Activated CD4-positive, alpha-beta T cell treated with anti-CD3 and anti-CD28 coated beads for 36 hours (primary cell): ENCODE data around the gene ZNF598. TPM values are rescaled to one million over a fixed set of nuclear protein-coding genes. Genes with fewer than 3 reads are reported as not detected.
"Not testable (repeated sequence)": the region's sequence is repeated elsewhere in the genome, so short reads cannot be mapped to it uniquely, and the experiment has no call there.

Experiments used
- ATAC-seq: fragments of 200-7000 bp; cut with Tn5 transposase; one replicate; pipeline ENCODE4 v1.10.0; 2021; ENCODE audit warnings: mild to moderate bottlenecking, moderate library complexity
- CTCF ChIA-PET: fragments of 350-600 bp; sonication (Branson Sonifier 250); formaldehyde crosslinking; loops from one replicate; lab custom pipeline; 2021; ENCODE audit warnings: antibody characterized with exemption; lab: Charles Lee
- POLR2A ChIA-PET: fragments of 350-600 bp; sonication (Branson Sonifier 250); formaldehyde crosslinking; loops from one replicate; lab custom pipeline; 2021; ENCODE audit warnings: antibody characterized with exemption, inconsistent platforms; lab: Charles Lee
- DNase-seq: peaks from one replicate; pipeline ENCODE4 v3.0.0-alpha.2; 2020
- H3K27ac Mint-ChIP-seq: one replicate; pipeline ENCODE4 v1.8.0; 2021; ENCODE audit warnings: mixed read lengths
- H3K27me3 Mint-ChIP-seq: one replicate; pipeline ENCODE4 v1.8.0; 2021; ENCODE audit warnings: mixed read lengths
- H3K36me3 Mint-ChIP-seq: one replicate; pipeline ENCODE4 v1.8.0; 2021; ENCODE audit warnings: low read depth, mixed read lengths
- H3K4me1 Mint-ChIP-seq: one replicate; pipeline ENCODE4 v1.8.0; 2021; ENCODE audit warnings: mixed read lengths
- H3K4me3 Mint-ChIP-seq: one replicate; pipeline ENCODE4 v1.8.0; 2021; ENCODE audit warnings: mild to moderate bottlenecking, moderate library complexity, mixed read lengths
- H3K9me3 Mint-ChIP-seq: one replicate; pipeline ENCODE4 v1.8.0; 2021; ENCODE audit warnings: low read depth, mixed read lengths
- intact Hi-C, 2 experiments: fragments of 100-400 bp; cut with DNase I in 1 of 2; cut with micrococcal nuclease in 1 of 2; formaldehyde crosslinking; loops; one replicate each; pipeline versions ENCODE4 v1.14.2 to v1.15.1; 2022 to 2024; cut with DNase I, micrococcal nuclease
- total RNA-seq, 2 experiments: library from RNA; stranded (reverse); gene quantifications; one replicate each; pipeline ENCODE4 v1.2.3, GENCODE V29; 2021

Gene ZNF598
- total RNA-seq, 2 experiments from 2014 or later = 64.6 to 69.8 TPM

- DNase-seq = peak; percentile 57
- H3K36me3 Mint-ChIP-seq = peaks cover 49% of the 10 kb centered on the region
- ChIA-PET CTCF (no interaction called here), POLR2A (interaction anchor here (1.7 to 2.5 kb wide), 2 partner anchors 10 to 18 kb away, joined by 9 to 14 read pairs; partner anchors contain the start of genes MSRB1 and TBL3)
- peaks cover 38% of the 10 kb centered on the region for H3K4me1 Mint-ChIP-seq
- no peak for ATAC-seq
- H3K9me3 Mint-ChIP-seq = no peaks in the 10 kb centered on the region
- peak overlapping the region; percentile 96 for H3K4me3 Mint-ChIP-seq
- H3K27ac Mint-ChIP-seq = peak overlapping the region; percentile 99
- H3K27me3 Mint-ChIP-seq = no peaks in the 10 kb centered on the region
- intact Hi-C loops = loop anchor here in 1 of 2 experiments (2.0 to 5.0 kb wide), 2 partner anchors 46 to 193 kb away; partner anchors contain the start of genes TRAF7 and ZNF598
Observed at GRCh38 chr16:1961651-1962067, 48.0 kb downstream of the ZNF598 start.

DNA sequence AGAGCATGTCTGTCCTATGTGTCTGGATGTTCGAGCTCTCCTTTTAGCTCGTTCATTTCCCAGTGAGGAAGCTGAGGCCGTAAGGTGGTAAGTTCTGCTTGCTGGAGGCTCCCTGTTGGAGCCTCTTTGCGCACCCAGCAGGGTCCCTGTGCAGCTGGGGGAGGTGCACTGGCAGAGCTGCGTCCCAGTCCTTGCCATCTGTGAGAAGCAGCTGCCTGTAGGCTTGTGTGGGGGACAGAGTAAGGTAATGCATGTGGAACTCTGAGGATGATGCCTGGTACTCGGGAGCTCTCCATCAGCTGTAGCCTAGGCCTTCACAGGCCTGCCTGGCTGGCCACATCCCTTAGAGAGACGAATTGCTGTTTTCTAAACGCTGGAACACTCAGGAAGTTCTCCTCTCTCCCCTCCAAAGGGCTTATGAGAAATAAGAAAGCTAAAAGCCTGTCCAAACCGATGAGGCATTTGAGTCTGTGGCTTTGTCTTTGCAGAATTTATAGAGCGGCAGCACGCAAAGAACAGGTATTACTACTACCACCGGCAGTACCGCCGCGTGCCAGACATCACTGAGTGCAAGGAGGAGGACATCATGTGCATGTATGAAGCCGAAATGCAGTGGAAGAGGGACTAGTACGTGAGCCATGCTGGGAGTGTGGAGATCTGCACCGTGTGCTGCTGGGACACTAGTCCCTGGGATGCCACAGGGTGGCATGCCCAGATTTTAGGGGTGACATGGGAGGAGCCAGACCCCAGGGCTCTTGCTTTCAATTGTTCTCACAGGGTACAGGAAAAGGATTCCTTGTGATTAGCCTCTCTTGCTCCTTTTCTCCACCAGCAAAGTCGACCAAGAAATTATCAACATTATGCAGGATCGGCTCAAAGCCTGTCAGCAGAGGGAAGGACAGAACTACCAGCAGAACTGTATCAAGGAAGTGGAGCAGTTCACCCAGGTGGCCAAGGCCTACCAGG is 48.7 kb downstream of the ZNF598 start:
- H3K9me3 Mint-ChIP-seq = no peaks in the 10 kb centered on the region
- POLR2A ChIA-PET = interaction anchor here (0.5 to 2.5 kb wide), 7 partner anchors 9 to 904 kb away, joined by 3 to 14 read pairs (median 4); partner anchors contain the start of genes MSRB1, NOXO1, TBL3 and TRAF7
- peak; percentile 70 for DNase-seq
- CTCF ChIA-PET = interaction anchor here (1.5 kb wide), 1 partner anchor 10 kb away, joined by 8 read pairs; the partner anchor contains the start of gene TBL3
- H3K27me3 Mint-ChIP-seq = no peaks in the 10 kb centered on the region
- H3K4me1 Mint-ChIP-seq = peaks cover 37% of the 10 kb centered on the region
- peaks cover 49% of the 10 kb centered on the region for H3K36me3 Mint-ChIP-seq
- peak; percentile 13 for ATAC-seq
- peak overlapping the region; percentile 96 for H3K4me3 Mint-ChIP-seq
- intact Hi-C loops = loop anchor here in 1 of 2 experiments (2.0 to 5.0 kb wide), 2 partner anchors 46 to 194 kb away; partner anchors contain the start of genes TRAF7 and ZNF598
- peak overlapping the region; percentile 95 for H3K27ac Mint-ChIP-seq

DNA sequence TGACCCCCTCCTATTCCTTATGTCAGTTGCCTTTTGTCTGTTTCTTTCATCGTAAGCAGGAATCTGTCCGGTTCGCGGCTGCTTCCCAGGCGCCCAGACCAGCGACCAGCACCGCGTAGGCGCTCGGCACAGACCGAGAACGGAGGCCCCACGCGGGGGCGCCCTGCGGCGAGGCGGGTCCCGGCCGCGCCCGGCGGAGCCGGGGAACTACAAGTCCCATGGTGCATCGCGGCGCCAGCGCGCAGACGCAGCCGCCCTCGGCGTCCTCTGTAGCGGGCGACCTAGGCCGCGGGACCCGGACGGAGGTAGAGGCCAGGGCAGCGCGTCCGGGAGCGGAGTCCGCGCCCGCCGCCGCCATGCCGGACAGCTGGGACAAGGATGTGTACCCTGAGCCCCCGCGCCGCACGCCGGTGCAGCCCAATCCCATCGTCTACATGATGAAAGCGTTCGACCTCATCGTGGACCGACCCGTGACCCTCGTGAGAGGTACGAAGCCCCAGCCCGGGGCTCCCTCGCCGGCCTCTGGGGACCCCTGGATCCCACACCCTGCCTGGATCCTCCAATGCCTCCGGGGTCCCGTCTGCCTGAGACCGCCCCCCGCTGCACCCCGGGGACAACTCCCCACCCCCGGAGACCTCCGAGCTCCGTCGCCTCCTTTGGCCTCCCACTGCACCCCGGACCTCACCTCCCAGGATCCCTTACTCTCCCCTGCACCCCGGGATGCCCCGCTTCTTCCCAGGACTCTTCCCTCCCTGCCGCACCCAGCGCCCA is 50.2 kb downstream of the ZNF598 start, which contains the start of gene NDUFB10:
Gene NDUFB10, plus strand, starts transcription at position 270 of the 771 bp plus-strand sequence. Its CDS starts 87 bp downstream, at position 357.
- Mint-ChIP-seq H3K27ac (peak within 1 kb of the TSS; percentile 95), H3K36me3 (peaks cover 36% of the 10 kb centered on the region), H3K4me3 (peak within 1 kb of the TSS; percentile 96), H3K4me1 (peaks cover 34% of the 10 kb centered on the region), H3K27me3 (no peaks in the 10 kb centered on the region), H3K9me3 (no peaks in the 10 kb centered on the region)
- ChIA-PET CTCF (interaction anchor here (0.6 kb wide), 1 partner anchor 17 kb away, joined by 3 read pairs; the partner anchor contains the start of gene MSRB1), POLR2A (interaction anchor here (1.4 to 2.5 kb wide), 2 partner anchors 12 to 196 kb away, joined by 5 to 14 read pairs; partner anchors contain the start of genes TBL3 and TRAF7)
- DNase-seq (peak; percentile 96), ATAC-seq (peak; percentile 77)
- intact Hi-C loops = loop anchor here (1.0 to 5.0 kb wide), 8 partner anchors 16 to 1291 kb away; partner anchors contain the start of genes MSRB1 (in 2 of the 2), TRAF7 (in 2 of the 2), EME2 (in 1 of the 2) and MRPS34 (in 1 of the 2)

GRCh38 chr16:1958715-1959268 is 50.8 kb downstream of the ZNF598 start:
- ATAC-seq (no peak), DNase-seq (no peak)
- CTCF ChIA-PET = no interaction called here
- Mint-ChIP-seq H3K4me3 (peak overlapping the region; percentile 96), H3K27me3 (no peaks in the 10 kb centered on the region), H3K4me1 (peaks cover 32% of the 10 kb centered on the region), H3K36me3 (peaks cover 31% of the 10 kb centered on the region), H3K9me3 (no peaks in the 10 kb centered on the region), H3K27ac (no peak overlapping the region)
- intact Hi-C loops = loop anchor here (1.0 to 2.0 kb wide), 6 partner anchors 15 to 1290 kb away; partner anchors contain the start of genes MSRB1 (in 2 of the 2), EME2 (in 1 of the 2), MRPS34 (in 1 of the 2) and RHOT2 (in 1 of the 2)
- POLR2A ChIA-PET = no interaction called here

GRCh38 chr16:1958143-1958491 is 51.5 kb downstream of the ZNF598 start:
- peaks cover 25% of the 10 kb centered on the region for H3K4me1 Mint-ChIP-seq
- peaks cover 24% of the 10 kb centered on the region for H3K36me3 Mint-ChIP-seq
- ATAC-seq, DNase-seq, CTCF ChIA-PET, POLR2A ChIA-PET, H3K4me3 Mint-ChIP-seq, H3K27me3 Mint-ChIP-seq, H3K27ac Mint-ChIP-seq, H3K9me3 Mint-ChIP-seq: not testable (repeated sequence)
- intact Hi-C loops = loop anchor here in 1 of 2 experiments (2.0 kb wide), 1 partner anchor 185 kb away; the partner anchor contains the start of genes EME2 and MRPS34

- H3K27ac Mint-ChIP-seq, H3K27me3 Mint-ChIP-seq, H3K4me3 Mint-ChIP-seq, H3K9me3 Mint-ChIP-seq, ATAC-seq, DNase-seq, CTCF ChIA-PET: not testable (repeated sequence)
- Mint-ChIP-seq H3K4me1 (peaks cover 21% of the 10 kb centered on the region), H3K36me3 (peaks cover 19% of the 10 kb centered on the region)
- POLR2A ChIA-PET = interaction anchor here (0.8 kb wide), 1 partner anchor 195 kb away, joined by 3 read pairs; no protein-coding TSS in a partner anchor
- intact Hi-C loops = loop anchor here in 1 of 2 experiments (2.0 kb wide), 1 partner anchor 185 kb away; the partner anchor contains the start of genes EME2 and MRPS34
Observed at GRCh38 chr16:1957434-1958142, 52.0 kb downstream of the ZNF598 start.

DNA sequence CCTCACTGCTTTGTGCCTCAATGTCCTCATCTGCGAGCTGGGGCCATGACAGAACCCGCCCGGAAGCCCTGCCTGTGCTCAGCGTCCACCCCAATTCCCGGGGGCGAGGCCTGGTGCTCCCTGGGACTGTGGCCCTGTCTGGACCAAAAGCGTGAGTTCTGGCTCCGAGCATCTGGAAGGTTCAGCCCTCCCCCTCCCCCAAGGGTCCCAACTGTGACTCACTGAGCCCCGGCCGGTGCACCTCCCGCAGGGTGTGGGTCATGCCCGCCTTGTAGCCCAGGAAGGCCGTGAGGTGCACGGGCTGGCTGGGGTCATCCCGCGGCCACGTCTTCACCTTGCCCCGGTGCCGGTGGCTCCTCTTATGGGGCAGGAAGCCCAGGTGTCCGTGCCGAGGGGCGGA is 55.9 kb downstream of the ZNF598 start:
- intact Hi-C loops = no loop called here
- Mint-ChIP-seq H3K4me1 (peaks cover 3% of the 10 kb centered on the region), H3K9me3 (no peaks in the 10 kb centered on the region), H3K4me3 (no peak overlapping the region), H3K36me3 (no peaks in the 10 kb centered on the region), H3K27me3 (no peaks in the 10 kb centered on the region), H3K27ac (no peak overlapping the region)
- ChIA-PET POLR2A (interaction anchor here (1.6 kb wide), 1 partner anchor 11 kb away, joined by 4 read pairs; the partner anchor contains the start of gene MSRB1), CTCF (interaction anchor here (0.7 kb wide), 1 partner anchor 11 kb away, joined by 3 read pairs; the partner anchor contains the start of gene RPS2)
- DNase-seq (no peak), ATAC-seq (no peak)

DNA sequence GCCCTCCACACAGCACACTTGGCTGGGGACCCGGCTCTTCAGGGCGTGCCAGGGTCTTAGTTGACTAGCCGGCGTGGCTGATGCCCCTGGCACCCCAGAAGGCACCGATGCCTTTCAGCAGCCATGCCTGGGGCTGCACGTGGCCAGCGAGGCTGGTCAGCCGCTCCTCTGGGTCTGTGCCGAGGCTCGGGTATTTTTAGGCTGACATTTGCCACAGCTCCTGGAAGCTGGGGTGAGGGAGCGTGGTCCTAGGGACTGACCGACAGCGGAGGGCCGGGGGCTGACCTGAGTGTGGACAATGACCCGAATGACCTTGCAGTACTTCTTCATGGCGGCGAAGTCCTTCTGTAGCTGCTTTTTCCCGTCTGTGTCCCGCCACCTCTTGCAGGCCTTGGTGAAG is 59.1 kb downstream of the ZNF598 start:
- no peak for ATAC-seq
- intact Hi-C loops = no loop called here
- DNase-seq = no peak
- CTCF ChIA-PET = interaction anchor here (0.5 kb wide), 1 partner anchor 9 kb away, joined by 4 read pairs; no protein-coding TSS in a partner anchor
- no peaks in the 10 kb centered on the region for H3K27me3 Mint-ChIP-seq
- H3K36me3 Mint-ChIP-seq = no peaks in the 10 kb centered on the region
- H3K4me1 Mint-ChIP-seq = peaks cover 3% of the 10 kb centered on the region
- H3K9me3 Mint-ChIP-seq = no peaks in the 10 kb centered on the region
- H3K27ac Mint-ChIP-seq = no peak overlapping the region
- H3K4me3 Mint-ChIP-seq = no peak overlapping the region
- POLR2A ChIA-PET = no interaction called here

- Mint-ChIP-seq H3K27me3 (no peaks in the 10 kb centered on the region), H3K27ac (no peak overlapping the region), H3K9me3 (no peaks in the 10 kb centered on the region), H3K4me1 (peaks cover 3% of the 10 kb centered on the region), H3K4me3 (no peak overlapping the region), H3K36me3 (no peaks in the 10 kb centered on the region)
- POLR2A ChIA-PET = no interaction called here
- DNase-seq = no peak
- ATAC-seq = no peak
- CTCF ChIA-PET = interaction anchor here (0.5 kb wide), 1 partner anchor 9 kb away, joined by 4 read pairs; no protein-coding TSS in a partner anchor
- intact Hi-C loops = no loop called here
Observed at GRCh38 chr16:1950047-1950446, 59.6 kb downstream of the ZNF598 start.
